ENCODE measurements around the gene SPEN. TPM values are rescaled to one million over a fixed set of nuclear protein-coding genes. Genes with fewer than 3 reads are reported as not detected.
A peak's percentile ranks its signal among the peaks of the same experiment; 100 is the strongest.

The SPEN gene
- total RNA-seq, 1 experiment from 2014 or later, result 46.4 TPM

DNA sequence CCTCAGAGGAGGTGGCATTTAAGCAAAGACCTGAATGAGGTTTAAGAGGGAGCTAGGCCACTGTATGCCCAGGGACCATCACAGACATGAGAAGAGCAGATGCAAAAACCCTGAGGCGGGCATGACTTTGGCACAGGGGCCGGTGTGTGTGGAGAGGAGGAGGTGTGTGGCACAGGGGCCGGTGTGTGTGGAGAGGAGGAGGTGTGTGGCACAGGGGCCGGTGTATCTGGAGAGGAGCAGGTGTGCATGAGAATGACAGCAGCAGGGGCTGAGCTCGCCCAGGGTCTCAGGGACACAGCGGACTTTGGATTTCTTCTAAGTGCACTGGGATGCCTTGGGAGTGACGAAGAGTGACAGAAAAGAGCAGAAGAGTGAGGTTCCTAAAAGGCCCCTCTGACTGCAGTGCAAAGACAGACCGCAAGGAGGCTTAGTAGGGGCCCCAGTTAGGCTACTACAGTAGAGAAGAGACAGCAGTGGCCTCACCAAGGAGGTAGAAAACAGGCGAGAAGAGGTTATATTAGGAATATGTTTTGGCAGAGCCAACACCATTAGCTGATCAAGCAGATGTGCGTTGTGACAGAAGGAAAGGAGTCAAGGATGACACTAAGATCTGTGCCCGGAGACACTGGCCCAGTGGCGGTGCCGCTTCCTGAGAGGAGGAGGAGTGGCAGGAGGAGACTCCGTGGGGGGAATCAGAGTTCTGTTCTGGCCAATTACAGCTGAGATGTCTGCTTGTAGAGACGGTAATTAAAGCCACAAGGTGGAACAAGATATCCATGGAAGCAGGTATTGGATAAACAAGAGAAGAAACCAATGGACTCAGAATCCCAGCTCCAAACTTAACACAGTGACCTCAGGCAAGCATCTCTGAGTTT lies 110.0 kb downstream of the SPEN start:
- ChIA-PET POLR2A (no interaction called here), CTCF (interaction anchor here (0.5 kb wide), 1 partner anchor 69 kb away, joined by 5 read pairs; no protein-coding TSS in a partner anchor)
- Mint-ChIP-seq H3K36me3 (ENCODE audit: insufficient read depth, unreplicated experiment) (peaks cover 8% of the 10 kb centered on the region), H3K27me3 (ENCODE audit: insufficient read depth, unreplicated experiment) (no peaks in the 10 kb centered on the region), H3K27ac (ENCODE audit: unreplicated experiment) (no peak overlapping the region), H3K4me3 (ENCODE audit: unreplicated experiment) (no peak overlapping the region), H3K4me1 (ENCODE audit: low read depth, unreplicated experiment) (peaks cover 4% of the 10 kb centered on the region), H3K9me3 (ENCODE audit: unreplicated experiment) (no peaks in the 10 kb centered on the region)
- no peak overlapping the region for H3K4me3 ChIP-seq (ENCODE audit: low read depth, low read length)
- TF ChIP-seq CTCF (IDR thresholded peaks at IDR 0.05; ENCODE audit: insufficient read depth in 1 of 2, low read depth in 1 of 2, low read length in 1 of 2, severe bottlenecking in 1 of 2, unreplicated experiment in 1 of 2), result peak in 1 of 2 experiments; percentile 28
- DNase-seq, result no peak
- no peaks in the 10 kb centered on the region for H3K4me1 ChIP-seq
- no peaks in the 10 kb centered on the region for H3K36me3 ChIP-seq (ENCODE audit: control insufficient read depth, insufficient read depth, low read length)
- intact Hi-C loops (cut with micrococcal nuclease; ENCODE audit: unreplicated experiment), result no loop called here
- no TSS peak for BruUV-seq (replicated peaks)
- H3K27me3 ChIP-seq (replicated peaks; ENCODE audit: control insufficient read depth, insufficient read depth, low read length), result no peaks in the 10 kb centered on the region
- no peaks in the 10 kb centered on the region for H3K9me3 ChIP-seq

DNA sequence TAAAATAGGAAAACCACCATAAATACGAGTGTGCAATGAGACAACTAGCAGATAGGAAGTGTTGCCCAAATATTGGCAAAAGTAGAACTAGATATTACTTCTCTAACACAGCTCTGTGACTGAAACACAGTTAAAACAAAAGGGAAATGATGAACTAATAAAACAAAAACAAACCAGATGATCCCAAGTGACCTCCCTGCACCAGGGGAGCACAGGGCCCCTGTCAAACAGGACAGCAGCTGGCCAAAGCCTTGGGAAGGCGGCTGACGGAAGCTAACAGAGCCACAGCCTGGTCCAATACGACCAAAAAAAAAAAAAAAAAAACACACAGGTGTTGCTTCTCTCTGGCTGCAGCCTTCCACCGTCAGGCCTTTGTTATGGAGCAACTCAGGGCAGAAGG lies 110.6 kb downstream of the SPEN start:
- H3K4me1 ChIP-seq, result no peaks in the 10 kb centered on the region
- Mint-ChIP-seq H3K36me3 (ENCODE audit: insufficient read depth, unreplicated experiment) (peaks cover 8% of the 10 kb centered on the region), H3K4me3 (ENCODE audit: unreplicated experiment) (no peak overlapping the region), H3K27ac (ENCODE audit: unreplicated experiment) (no peak overlapping the region), H3K4me1 (ENCODE audit: low read depth, unreplicated experiment) (no peaks in the 10 kb centered on the region), H3K27me3 (ENCODE audit: insufficient read depth, unreplicated experiment) (no peaks in the 10 kb centered on the region), H3K9me3 (ENCODE audit: unreplicated experiment) (no peaks in the 10 kb centered on the region)
- no peaks in the 10 kb centered on the region for H3K27me3 ChIP-seq (replicated peaks; ENCODE audit: control insufficient read depth, insufficient read depth, low read length)
- no peak for TF ChIP-seq CTCF (IDR thresholded peaks at IDR 0.05; ENCODE audit: insufficient read depth in 1 of 2, low read depth in 1 of 2, low read length in 1 of 2, severe bottlenecking in 1 of 2, unreplicated experiment in 1 of 2)
- intact Hi-C loops (cut with micrococcal nuclease; ENCODE audit: unreplicated experiment), result no loop called here
- H3K9me3 ChIP-seq, result no peaks in the 10 kb centered on the region
- ChIA-PET POLR2A (no interaction called here), CTCF (no interaction called here)
- no TSS peak for BruUV-seq (replicated peaks)
- no peak overlapping the region for H3K4me3 ChIP-seq (ENCODE audit: low read depth, low read length)
- H3K36me3 ChIP-seq (ENCODE audit: control insufficient read depth, insufficient read depth, low read length), result no peaks in the 10 kb centered on the region
- DNase-seq, result no peak

- no peak for TF ChIP-seq CTCF (IDR thresholded peaks at IDR 0.05; ENCODE audit: insufficient read depth in 1 of 2, low read depth in 1 of 2, low read length in 1 of 2, severe bottlenecking in 1 of 2, unreplicated experiment in 1 of 2)
- Mint-ChIP-seq H3K27me3 (ENCODE audit: insufficient read depth, unreplicated experiment) (no peaks in the 10 kb centered on the region), H3K4me3 (ENCODE audit: unreplicated experiment) (no peak overlapping the region), H3K9me3 (ENCODE audit: unreplicated experiment) (no peaks in the 10 kb centered on the region), H3K36me3 (ENCODE audit: insufficient read depth, unreplicated experiment) (peaks cover 10% of the 10 kb centered on the region), H3K4me1 (ENCODE audit: low read depth, unreplicated experiment) (no peaks in the 10 kb centered on the region), H3K27ac (ENCODE audit: unreplicated experiment) (no peak overlapping the region)
- H3K4me3 ChIP-seq (ENCODE audit: low read depth, low read length), result no peak overlapping the region
- no peaks in the 10 kb centered on the region for H3K9me3 ChIP-seq
- no TSS peak for BruUV-seq (replicated peaks)
- intact Hi-C loops (cut with micrococcal nuclease; ENCODE audit: unreplicated experiment), result no loop called here
- no peaks in the 10 kb centered on the region for H3K36me3 ChIP-seq (ENCODE audit: control insufficient read depth, insufficient read depth, low read length)
- H3K4me1 ChIP-seq, result no peaks in the 10 kb centered on the region
- no peak for DNase-seq
- POLR2A ChIA-PET, result no interaction called here
- no peaks in the 10 kb centered on the region for H3K27me3 ChIP-seq (replicated peaks; ENCODE audit: control insufficient read depth, insufficient read depth, low read length)
- CTCF ChIA-PET, result no interaction called here
Measured at GRCh38 chr1:15958793-15959192, 111.3 kb downstream of the SPEN start.
